ENCODE measurements around the gene AKAP12. TPM values are rescaled to one million over a fixed set of nuclear protein-coding genes. Genes with fewer than 3 reads are reported as not detected.

The AKAP12 gene
- total and polyA plus RNA-seq, 5 donors from 2014 or later = 0.30 TPM; not detected in 4

GRCh38 chr6:151207674-151208073 is 32.1 kb upstream of the AKAP12 start:
- DNase-seq (no peak), ATAC-seq (ENCODE audit: low read depth in 2 of 2) (no peak)
- Mint-ChIP-seq H3K4me3 (no peak overlapping the region), H3K36me3 (no peaks in the 10 kb centered on the region), H3K4me1 (no peaks in the 10 kb centered on the region), H3K27me3 (peaks cover 7% of the 10 kb centered on the region), H3K9me3 (peaks cover 0 to 10% (median 2%) of the 10 kb centered on the region in 7 donors), H3K27ac (no peak overlapping the region)
- no peak overlapping the region for H3K27ac ChIP-seq (ENCODE audit: insufficient read depth, low read length, poor library complexity, severe bottlenecking)
- H3K9me3 ChIP-seq (ENCODE audit: control insufficient read depth in 2 of 2, low read length in 2 of 2) = peaks cover 0 to 3% of the 10 kb centered on the region in 2 experiments
- H3K4me1 ChIP-seq (ENCODE audit: control insufficient read depth, insufficient read depth, low read length, poor library complexity, severe bottlenecking) = no peaks in the 10 kb centered on the region
- no peak overlapping the region for H3K4me3 ChIP-seq (ENCODE audit: low read depth, low read length)
- H3K36me3 ChIP-seq (ENCODE audit: control insufficient read depth, insufficient read depth, low read length) = no peaks in the 10 kb centered on the region
- H3K27me3 ChIP-seq (ENCODE audit: control insufficient read depth, insufficient read depth, low read length) = no peaks in the 10 kb centered on the region

- no peaks in the 10 kb centered on the region for H3K27me3 Mint-ChIP-seq
- no peaks in the 10 kb centered on the region for H3K4me1 Mint-ChIP-seq
- Histone ChIP-seq H3K27ac (ENCODE audit: insufficient read depth, low read length, poor library complexity, severe bottlenecking) (no peak overlapping the region), H3K4me1 (ENCODE audit: control insufficient read depth, insufficient read depth, low read length, poor library complexity, severe bottlenecking) (no peaks in the 10 kb centered on the region), H3K36me3 (ENCODE audit: control insufficient read depth, insufficient read depth, low read length) (no peaks in the 10 kb centered on the region), H3K9me3 (ENCODE audit: control insufficient read depth in 2 of 2, low read length in 2 of 2) (peaks cover 0 to 3% of the 10 kb centered on the region in 2 experiments), H3K4me3 (ENCODE audit: low read depth, low read length) (no peak overlapping the region), H3K27me3 (ENCODE audit: control insufficient read depth, insufficient read depth, low read length) (no peaks in the 10 kb centered on the region)
- H3K27ac Mint-ChIP-seq = no peak overlapping the region
- peaks cover 0 to 15% (median 2%) of the 10 kb centered on the region in 7 donors for H3K9me3 Mint-ChIP-seq
- no peaks in the 10 kb centered on the region for H3K36me3 Mint-ChIP-seq
- ATAC-seq (ENCODE audit: low read depth in 2 of 2) (no peak), DNase-seq (no peak)
- no peak overlapping the region for H3K4me3 Mint-ChIP-seq
Measured at GRCh38 chr6:151209071-151209831, 30.5 kb upstream of the AKAP12 start.

- ATAC-seq (ENCODE audit: low read depth in 2 of 2) (no peak), DNase-seq (no peak)
- H3K36me3 Mint-ChIP-seq = no peaks in the 10 kb centered on the region
- Histone ChIP-seq H3K4me3 (ENCODE audit: low read depth, low read length) (no peak overlapping the region), H3K4me1 (ENCODE audit: control insufficient read depth, insufficient read depth, low read length, poor library complexity, severe bottlenecking) (no peaks in the 10 kb centered on the region), H3K36me3 (ENCODE audit: control insufficient read depth, insufficient read depth, low read length) (no peaks in the 10 kb centered on the region), H3K27me3 (ENCODE audit: control insufficient read depth, insufficient read depth, low read length) (no peaks in the 10 kb centered on the region), H3K27ac (ENCODE audit: insufficient read depth, low read length, poor library complexity, severe bottlenecking) (no peak overlapping the region), H3K9me3 (ENCODE audit: control insufficient read depth in 2 of 2, low read length in 2 of 2) (peaks cover 0 to 3% of the 10 kb centered on the region in 2 experiments)
- no peak overlapping the region for H3K27ac Mint-ChIP-seq
- H3K27me3 Mint-ChIP-seq = peaks cover 4% of the 10 kb centered on the region
- no peaks in the 10 kb centered on the region for H3K4me1 Mint-ChIP-seq
- peaks cover 0 to 15% (median 2%) of the 10 kb centered on the region in 7 donors for H3K9me3 Mint-ChIP-seq
- H3K4me3 Mint-ChIP-seq = no peak overlapping the region
Measured at GRCh38 chr6:151211075-151211474, 28.7 kb upstream of the AKAP12 start.

- ATAC-seq (ENCODE audit: low read depth in 2 of 2) (no peak), DNase-seq (no peak)
- Mint-ChIP-seq H3K27ac (no peak overlapping the region), H3K36me3 (no peaks in the 10 kb centered on the region), H3K4me1 (no peaks in the 10 kb centered on the region), H3K27me3 (peaks cover 4% of the 10 kb centered on the region), H3K9me3 (peaks cover 0 to 15% (median 0%) of the 10 kb centered on the region in 7 donors), H3K4me3 (no peak overlapping the region)
- Histone ChIP-seq H3K36me3 (ENCODE audit: control insufficient read depth, insufficient read depth, low read length) (no peaks in the 10 kb centered on the region), H3K4me1 (ENCODE audit: control insufficient read depth, insufficient read depth, low read length, poor library complexity, severe bottlenecking) (no peaks in the 10 kb centered on the region), H3K9me3 (ENCODE audit: control insufficient read depth in 2 of 2, low read length in 2 of 2) (peaks cover 0 to 3% of the 10 kb centered on the region in 2 experiments), H3K4me3 (ENCODE audit: low read depth, low read length) (no peak overlapping the region), H3K27ac (ENCODE audit: insufficient read depth, low read length, poor library complexity, severe bottlenecking) (no peak overlapping the region), H3K27me3 (ENCODE audit: control insufficient read depth, insufficient read depth, low read length) (no peaks in the 10 kb centered on the region)
Measured at GRCh38 chr6:151213352-151213751, 26.4 kb upstream of the AKAP12 start.

- H3K9me3 ChIP-seq (ENCODE audit: control insufficient read depth in 2 of 2, low read length in 2 of 2) = peaks cover 0 to 3% of the 10 kb centered on the region in 2 experiments
- Mint-ChIP-seq H3K4me1 (no peaks in the 10 kb centered on the region), H3K4me3 (no peak overlapping the region), H3K36me3 (no peaks in the 10 kb centered on the region), H3K9me3 (peaks cover 0 to 10% (median 0%) of the 10 kb centered on the region in 7 donors), H3K27me3 (peaks cover 4% of the 10 kb centered on the region), H3K27ac (no peak overlapping the region)
- no peaks in the 10 kb centered on the region for H3K4me1 ChIP-seq (ENCODE audit: control insufficient read depth, insufficient read depth, low read length, poor library complexity, severe bottlenecking)
- H3K27me3 ChIP-seq (ENCODE audit: control insufficient read depth, insufficient read depth, low read length) = no peaks in the 10 kb centered on the region
- H3K36me3 ChIP-seq (ENCODE audit: control insufficient read depth, insufficient read depth, low read length) = no peaks in the 10 kb centered on the region
- H3K27ac ChIP-seq (ENCODE audit: insufficient read depth, low read length, poor library complexity, severe bottlenecking) = no peak overlapping the region
- no peak for DNase-seq
- no peak for ATAC-seq (ENCODE audit: low read depth in 2 of 2)
- no peak overlapping the region for H3K4me3 ChIP-seq (ENCODE audit: low read depth, low read length)
Measured at GRCh38 chr6:151215999-151216398, 23.8 kb upstream of the AKAP12 start.

GRCh38 chr6:151216804-151217203 is 23.0 kb upstream of the AKAP12 start:
- H3K36me3 ChIP-seq (ENCODE audit: control insufficient read depth, insufficient read depth, low read length) = no peaks in the 10 kb centered on the region
- peaks cover 0 to 5% (median 0%) of the 10 kb centered on the region in 7 donors for H3K9me3 Mint-ChIP-seq
- H3K4me3 ChIP-seq (ENCODE audit: low read depth, low read length) = no peak overlapping the region
- H3K27me3 Mint-ChIP-seq = peaks cover 4% of the 10 kb centered on the region
- no peaks in the 10 kb centered on the region for H3K9me3 ChIP-seq (ENCODE audit: control insufficient read depth in 2 of 2, low read length in 2 of 2)
- H3K27me3 ChIP-seq (ENCODE audit: control insufficient read depth, insufficient read depth, low read length) = no peaks in the 10 kb centered on the region
- no peaks in the 10 kb centered on the region for H3K4me1 Mint-ChIP-seq
- no peak overlapping the region for H3K27ac Mint-ChIP-seq
- H3K27ac ChIP-seq (ENCODE audit: insufficient read depth, low read length, poor library complexity, severe bottlenecking) = no peak overlapping the region
- H3K36me3 Mint-ChIP-seq = no peaks in the 10 kb centered on the region
- ATAC-seq (ENCODE audit: low read depth in 2 of 2) (no peak), DNase-seq (no peak)
- no peaks in the 10 kb centered on the region for H3K4me1 ChIP-seq (ENCODE audit: control insufficient read depth, insufficient read depth, low read length, poor library complexity, severe bottlenecking)
- no peak overlapping the region for H3K4me3 Mint-ChIP-seq

GRCh38 chr6:151219192-151219591 is 20.6 kb upstream of the AKAP12 start:
- H3K36me3 Mint-ChIP-seq = no peaks in the 10 kb centered on the region
- H3K4me3 Mint-ChIP-seq = no peak overlapping the region
- ATAC-seq (ENCODE audit: low read depth in 2 of 2) = no peak
- H3K4me1 ChIP-seq (ENCODE audit: control insufficient read depth, insufficient read depth, low read length, poor library complexity, severe bottlenecking) = no peaks in the 10 kb centered on the region
- DNase-seq = no peak
- H3K27me3 Mint-ChIP-seq = peaks cover 4% of the 10 kb centered on the region
- H3K9me3 ChIP-seq (ENCODE audit: control insufficient read depth in 2 of 2, low read length in 2 of 2) = no peaks in the 10 kb centered on the region
- no peaks in the 10 kb centered on the region for H3K4me1 Mint-ChIP-seq
- no peaks in the 10 kb centered on the region for H3K27me3 ChIP-seq (ENCODE audit: control insufficient read depth, insufficient read depth, low read length)
- H3K9me3 Mint-ChIP-seq = peaks cover 0 to 1% (median 0%) of the 10 kb centered on the region in 7 donors
- H3K27ac ChIP-seq (ENCODE audit: insufficient read depth, low read length, poor library complexity, severe bottlenecking) = no peak overlapping the region
- H3K4me3 ChIP-seq (ENCODE audit: low read depth, low read length) = no peak overlapping the region
- no peaks in the 10 kb centered on the region for H3K36me3 ChIP-seq (ENCODE audit: control insufficient read depth, insufficient read depth, low read length)
- H3K27ac Mint-ChIP-seq = no peak overlapping the region

- Histone ChIP-seq H3K4me1 (ENCODE audit: control insufficient read depth, insufficient read depth, low read length, poor library complexity, severe bottlenecking) (no peaks in the 10 kb centered on the region), H3K27ac (ENCODE audit: insufficient read depth, low read length, poor library complexity, severe bottlenecking) (no peak overlapping the region), H3K27me3 (ENCODE audit: control insufficient read depth, insufficient read depth, low read length) (no peaks in the 10 kb centered on the region), H3K9me3 (ENCODE audit: control insufficient read depth in 2 of 2, low read length in 2 of 2) (no peaks in the 10 kb centered on the region), H3K36me3 (ENCODE audit: control insufficient read depth, insufficient read depth, low read length) (no peaks in the 10 kb centered on the region), H3K4me3 (ENCODE audit: low read depth, low read length) (no peak overlapping the region)
- Mint-ChIP-seq H3K4me3 (no peak overlapping the region), H3K27ac (no peak overlapping the region), H3K9me3 (peaks cover 0 to 4% (median 0%) of the 10 kb centered on the region in 7 donors), H3K4me1 (no peaks in the 10 kb centered on the region), H3K27me3 (peaks cover 5% of the 10 kb centered on the region), H3K36me3 (no peaks in the 10 kb centered on the region)
- DNase-seq (no peak), ATAC-seq (ENCODE audit: low read depth in 2 of 2) (no peak)
Measured at GRCh38 chr6:151224076-151224475, 15.7 kb upstream of the AKAP12 start.

Measured in CD4-positive, CD25-positive, alpha-beta regulatory T cell (primary cell).